Measurements from ENCODE around the gene DLX1.
"Not testable (repeated sequence)": the region's sequence is repeated elsewhere in the genome, so short reads cannot be mapped to it uniquely, and the experiment has no call there.

DLX1 gene

DNA sequence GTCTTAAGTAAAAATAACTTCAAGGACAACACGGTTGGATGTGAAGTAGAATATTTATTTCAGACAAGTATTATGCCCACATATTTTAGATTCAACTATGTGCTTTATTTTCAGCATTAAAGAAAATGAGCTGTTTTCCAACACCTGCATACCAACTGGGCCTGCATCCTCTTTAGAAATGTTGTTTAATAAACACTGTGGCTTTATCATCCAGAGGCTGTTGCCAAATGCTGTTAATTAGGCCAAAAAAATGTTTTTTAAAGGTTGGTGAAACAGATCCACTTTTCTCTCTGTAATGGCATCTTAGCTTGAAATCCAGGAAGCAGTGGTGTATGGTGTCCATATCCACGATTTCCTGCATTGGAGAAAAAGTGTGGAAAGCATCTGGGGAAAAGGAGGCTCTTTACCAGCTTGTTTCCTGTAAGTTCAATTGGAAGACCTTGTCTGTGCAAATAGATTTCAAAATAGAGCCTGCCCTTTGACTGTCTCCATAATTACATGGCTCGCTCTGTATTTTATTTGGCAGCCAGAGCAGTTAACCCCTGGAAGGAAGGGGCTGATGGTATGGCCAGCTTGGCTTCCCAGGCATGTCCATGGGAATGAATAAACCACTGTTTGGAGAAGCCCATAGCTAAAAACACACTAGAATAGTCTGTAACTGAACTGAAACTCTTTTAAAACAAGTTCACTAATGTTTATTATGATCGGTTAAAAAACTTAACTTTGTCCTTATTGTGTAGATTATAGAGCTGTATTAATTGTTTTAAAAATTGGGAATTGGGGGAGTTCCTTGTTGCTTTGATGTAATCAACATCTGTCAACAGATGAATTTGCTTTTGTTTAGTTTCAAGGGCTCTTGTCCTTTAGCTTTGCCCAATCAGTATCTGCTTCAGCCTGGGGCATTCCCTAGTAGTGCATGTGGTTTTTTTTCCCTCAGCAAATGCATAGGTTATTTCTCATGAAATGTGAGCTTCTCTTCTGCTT is 33.0 kb upstream of the DLX1 start:
- DNase-seq (ENCODE audit: low spot score) = no peak
- TF ChIP-seq, protein P1, sequence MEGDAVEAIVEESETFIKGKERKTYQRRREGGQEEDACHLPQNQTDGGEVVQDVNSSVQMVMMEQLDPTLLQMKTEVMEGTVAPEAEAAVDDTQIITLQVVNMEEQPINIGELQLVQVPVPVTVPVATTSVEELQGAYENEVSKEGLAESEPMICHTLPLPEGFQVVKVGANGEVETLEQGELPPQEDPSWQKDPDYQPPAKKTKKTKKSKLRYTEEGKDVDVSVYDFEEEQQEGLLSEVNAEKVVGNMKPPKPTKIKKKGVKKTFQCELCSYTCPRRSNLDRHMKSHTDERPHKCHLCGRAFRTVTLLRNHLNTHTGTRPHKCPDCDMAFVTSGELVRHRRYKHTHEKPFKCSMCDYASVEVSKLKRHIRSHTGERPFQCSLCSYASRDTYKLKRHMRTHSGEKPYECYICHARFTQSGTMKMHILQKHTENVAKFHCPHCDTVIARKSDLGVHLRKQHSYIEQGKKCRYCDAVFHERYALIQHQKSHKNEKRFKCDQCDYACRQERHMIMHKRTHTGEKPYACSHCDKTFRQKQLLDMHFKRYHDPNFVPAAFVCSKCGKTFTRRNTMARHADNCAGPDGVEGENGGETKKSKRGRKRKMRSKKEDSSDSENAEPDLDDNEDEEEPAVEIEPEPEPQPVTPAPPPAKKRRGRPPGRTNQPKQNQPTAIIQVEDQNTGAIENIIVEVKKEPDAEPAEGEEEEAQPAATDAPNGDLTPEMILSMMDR (IDR thresholded peaks at IDR 0.05) = no peak
- no peak overlapping the region for H3K4me3 ChIP-seq
- no peak overlapping the region for H3K27ac ChIP-seq

DNA sequence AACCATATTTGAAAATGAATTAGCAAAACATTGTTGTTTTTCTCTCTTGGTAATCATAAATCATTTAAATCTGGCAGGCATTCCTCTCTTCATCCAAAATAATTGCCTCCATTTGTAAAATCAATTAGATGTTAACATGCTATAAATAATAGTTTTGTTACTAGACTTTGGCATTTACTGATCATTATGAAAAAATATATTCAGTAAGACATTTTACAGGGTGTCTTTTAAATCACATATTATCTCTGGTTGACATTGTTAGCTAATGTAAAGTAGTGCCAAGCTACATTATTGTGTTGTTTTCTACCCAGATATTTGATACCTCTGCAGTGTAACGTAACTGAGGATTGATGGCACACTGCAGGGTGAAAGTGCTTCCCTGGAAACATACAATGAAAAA is 31.8 kb upstream of the DLX1 start:
- H3K4me3 ChIP-seq = no peak overlapping the region
- TF ChIP-seq, protein P1 (IDR thresholded peaks at IDR 0.05) = no peak
- DNase-seq (ENCODE audit: low spot score) = no peak

DNA sequence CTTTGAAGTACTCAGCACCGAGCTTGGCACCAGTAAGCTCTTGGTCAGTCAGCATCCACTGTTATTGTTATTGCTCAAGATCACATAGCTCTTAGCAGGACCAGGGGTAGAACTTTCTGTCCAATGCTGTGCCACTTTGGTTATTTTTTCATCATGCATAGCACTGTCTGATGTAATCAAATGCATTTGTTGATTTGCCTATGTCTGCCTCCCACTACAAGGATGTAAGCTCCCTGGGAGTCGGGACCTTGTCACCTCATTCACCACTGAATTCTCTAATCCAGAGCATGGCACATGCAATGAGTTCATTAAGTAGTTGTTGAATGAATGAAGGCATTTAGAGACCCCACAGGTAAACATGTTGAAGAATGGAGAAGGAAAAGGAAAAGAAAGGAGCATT is 29.0 kb upstream of the DLX1 start:
- H3K4me3 ChIP-seq = no peak overlapping the region
- no peak overlapping the region for H3K27ac ChIP-seq
- TF ChIP-seq, protein P1 (IDR thresholded peaks at IDR 0.05) = no peak
- DNase-seq (ENCODE audit: low spot score) = no peak

More for the DNA sequence above, 31.8 kb upstream of the DLX1 start:
- no peak overlapping the region for H3K27ac ChIP-seq

DNA sequence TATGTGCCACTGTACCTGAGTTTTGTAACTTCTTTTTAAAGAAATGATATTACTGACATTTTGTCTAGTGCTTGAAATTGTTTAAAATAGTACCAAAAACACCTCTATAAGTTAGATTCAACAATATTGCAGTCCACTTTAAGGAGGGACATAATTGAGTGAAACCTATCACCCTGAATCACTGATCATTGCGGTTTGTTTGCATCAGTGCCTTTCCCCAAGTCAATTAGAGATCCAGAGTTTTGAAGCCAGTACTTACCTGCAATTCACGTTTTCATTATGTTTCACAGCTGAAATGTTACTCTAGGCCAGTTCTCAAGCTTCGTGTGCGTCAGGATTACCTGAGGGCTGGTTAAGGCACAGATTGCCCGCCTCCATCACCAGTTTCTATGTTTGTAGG is 26.6 kb upstream of the DLX1 start:
- DNase-seq (ENCODE audit: low spot score) = no peak
- TF ChIP-seq, protein P1 (IDR thresholded peaks at IDR 0.05) = no peak
- H3K27ac ChIP-seq = no peak overlapping the region
- no peak overlapping the region for H3K4me3 ChIP-seq

DNA sequence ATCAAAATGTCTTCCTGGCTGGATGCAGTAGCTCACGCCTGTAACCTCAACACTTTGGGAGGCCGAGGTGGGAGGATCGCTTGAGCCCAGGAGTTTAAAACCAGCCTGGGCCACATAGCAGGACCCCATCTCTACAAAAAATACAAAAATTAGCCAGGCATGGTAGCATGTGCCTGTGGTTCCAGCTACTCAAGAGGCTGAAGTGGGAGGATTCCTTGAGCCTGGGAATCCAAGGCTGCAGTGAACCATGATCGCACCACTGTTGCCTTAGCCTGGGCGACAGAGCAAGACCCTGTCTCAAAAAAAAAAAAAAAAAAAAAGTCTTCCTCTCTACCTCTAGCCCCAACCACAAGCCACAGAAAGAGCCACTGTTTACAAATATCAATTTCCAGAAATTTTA is 25.2 kb upstream of the DLX1 start:
- not testable (repeated sequence) for H3K27ac ChIP-seq; H3K4me3 ChIP-seq; DNase-seq (ENCODE audit: low spot score)

DNA sequence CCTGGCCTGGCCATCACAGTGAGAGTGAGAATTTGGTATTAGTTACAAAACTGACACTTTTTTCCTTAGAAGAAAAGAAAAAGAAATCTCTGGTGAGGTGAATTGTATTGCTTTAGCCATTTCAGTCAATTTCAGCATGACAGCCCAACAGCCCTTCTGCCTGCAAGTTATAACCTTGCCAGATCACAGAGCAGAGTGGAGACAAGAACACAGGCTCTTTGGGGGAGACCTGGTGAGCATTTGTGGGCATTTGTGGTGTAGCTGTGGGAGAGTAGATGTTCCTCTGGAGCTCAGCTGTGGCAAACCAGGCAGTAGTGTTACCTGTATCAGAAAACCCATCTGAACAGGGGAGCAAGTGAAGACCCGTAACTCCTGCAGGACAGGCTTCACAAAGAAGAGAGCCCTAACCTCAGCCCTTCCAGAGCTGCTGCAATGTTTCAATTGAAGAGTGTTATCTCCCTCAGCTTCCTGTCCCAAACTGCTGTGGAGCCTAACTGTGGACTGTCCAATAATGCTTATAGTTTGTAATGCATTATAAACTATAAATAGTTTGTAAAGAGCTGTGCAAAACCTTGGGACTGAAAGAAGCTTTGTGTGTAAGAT is 22.8 kb upstream of the DLX1 start:
- Histone ChIP-seq H3K4me3 (no peak overlapping the region), H3K27ac (no peak overlapping the region)
- TF ChIP-seq, protein P1 (IDR thresholded peaks at IDR 0.05) = no peak

DNA sequence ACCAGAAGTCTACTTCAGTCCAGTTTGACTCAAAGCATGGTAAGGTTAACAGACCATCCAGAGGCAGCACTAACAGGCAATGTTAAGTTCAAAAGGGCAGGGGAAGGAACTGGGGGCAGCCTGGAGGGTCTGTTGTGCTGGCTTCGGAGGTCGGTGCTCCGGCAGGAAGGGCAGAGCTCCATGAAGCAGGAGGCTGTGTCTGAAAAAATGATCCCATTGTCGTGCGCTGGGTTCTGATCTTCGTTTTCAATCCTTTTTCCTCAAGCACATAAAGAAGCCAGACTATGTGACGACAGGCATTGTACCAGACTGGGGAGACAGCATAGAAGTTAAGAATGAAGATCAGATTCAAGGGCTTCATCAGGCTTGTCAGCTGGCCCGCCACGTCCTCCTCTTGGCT is 21.9 kb upstream of the DLX1 start:
- TF ChIP-seq, protein P1 (IDR thresholded peaks at IDR 0.05) = no peak
- Histone ChIP-seq H3K27ac (no peak overlapping the region), H3K4me3 (no peak overlapping the region)
- DNase-seq (ENCODE audit: low spot score) = no peak

More for the DNA sequence above, 22.8 kb upstream of the DLX1 start:
- DNase-seq (ENCODE audit: low spot score) = no peak

Data from coronary artery (tissue), 2 donors.